Renal cortex interstitium (tissue), 11 donors: ENCODE data around the gene CHST6. TPM values are rescaled to one million over a fixed set of nuclear protein-coding genes. Genes with fewer than 3 reads are reported as not detected.
"Not testable (repeated sequence)": the region's sequence is repeated elsewhere in the genome, so short reads cannot be mapped to it uniquely, and the experiment has no call there.

Experiments used
- DNase-seq, 11 donors: peaks; one replicate each; pipeline ENCODE4 v3.0.0-alpha.2; 2013; ENCODE audit warnings: low read depth in 9 of 11, low spot score in 4 of 11; ENCODE audit errors: extremely low read depth in 1 of 11
- polyA plus RNA-seq, 3 donors: library from polyadenylated mRNA; unstranded; fragments of 120-200 nt; gene quantifications; one replicate each; pipeline ENCODE4 v1.2.1, GENCODE V29; 2013; ENCODE audit not compliant: insufficient read length in 3 of 3

Gene CHST6
- polyA plus RNA-seq, 3 donors, result 0.65 to 1.1 (median 0.81) TPM

GRCh38 chr16:75514296-75514695 lies 19.1 kb upstream of the CHST6 start:
- DNase-seq, result no peak

DNA sequence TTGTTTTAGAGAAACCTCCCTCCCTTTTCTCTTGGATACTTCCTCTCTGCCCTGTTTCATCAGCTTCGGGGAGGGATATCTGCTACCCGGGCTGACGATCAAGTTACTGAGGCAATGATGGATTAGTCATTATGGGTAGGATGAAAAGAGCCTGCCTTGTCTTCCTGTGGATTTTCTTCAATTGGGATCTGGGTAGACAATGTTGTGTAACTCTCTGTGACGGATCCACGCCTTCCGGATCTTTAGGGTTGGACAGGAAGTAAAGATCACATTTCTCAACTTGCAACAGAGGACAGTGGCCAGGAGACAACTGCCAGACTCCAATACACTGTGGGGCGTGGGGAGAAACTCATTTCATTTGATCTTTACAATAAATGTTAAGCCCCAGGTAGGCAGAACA lies 11.3 kb upstream of the CHST6 start:
- peak in 1 of 11 donors; percentile 13 for DNase-seq

- no peak for DNase-seq
Observed at GRCh38 chr16:75506107-75506506, 10.9 kb upstream of the CHST6 start.

DNA sequence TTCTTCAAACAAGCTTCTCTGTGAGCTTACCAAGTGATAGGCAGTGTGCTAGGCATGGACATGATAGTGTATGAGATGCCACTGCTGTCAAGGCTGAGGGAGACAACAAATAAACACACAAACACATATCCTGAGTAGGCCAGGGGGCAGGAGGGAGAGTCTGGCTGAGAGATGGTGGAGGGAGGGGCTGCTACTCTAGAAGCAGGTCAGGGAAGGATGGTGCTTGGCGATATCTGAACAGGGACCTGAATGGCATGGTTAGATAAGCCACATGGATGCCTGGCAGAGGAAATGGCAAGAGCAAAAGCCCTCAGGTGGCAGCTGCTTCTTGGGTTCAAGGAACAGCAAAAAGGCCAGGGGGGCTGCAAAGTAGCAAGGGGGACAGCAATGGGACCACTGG lies 8.6 kb upstream of the CHST6 start:
- DNase-seq, result no peak

DNA sequence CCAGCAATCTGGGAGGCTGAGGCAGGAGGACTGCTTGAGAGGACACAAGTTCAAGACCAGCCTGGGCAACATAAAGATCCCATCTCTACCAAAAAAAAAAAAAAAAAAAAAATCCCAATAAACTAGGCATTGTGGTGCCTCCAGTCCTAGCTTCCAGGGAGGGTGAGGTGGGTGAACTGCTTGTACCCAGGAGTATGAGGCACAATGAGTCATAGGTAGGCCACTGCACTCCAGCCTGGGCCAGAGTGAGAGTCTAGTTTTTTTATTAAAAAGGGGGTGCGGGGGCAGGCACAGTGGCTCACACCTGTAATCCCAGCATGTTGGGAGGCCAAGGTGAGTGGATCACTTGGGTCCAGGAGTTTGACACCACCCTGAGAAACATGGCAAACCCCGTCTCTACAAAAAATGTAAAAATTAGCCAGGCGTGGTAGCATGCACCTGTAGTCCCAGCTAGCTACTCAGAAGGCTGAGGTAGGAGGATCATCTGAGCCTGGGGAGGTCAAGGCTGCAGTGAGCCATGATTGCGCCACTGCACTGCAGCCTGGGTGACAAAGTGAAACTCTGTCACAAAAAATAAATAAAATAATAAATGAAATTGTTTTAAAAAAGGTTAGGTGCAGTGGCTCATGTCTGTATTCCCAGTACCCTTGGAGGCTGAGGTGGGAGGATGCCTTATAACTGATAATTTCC lies 7.8 kb upstream of the CHST6 start:
- no peak for DNase-seq

DNA sequence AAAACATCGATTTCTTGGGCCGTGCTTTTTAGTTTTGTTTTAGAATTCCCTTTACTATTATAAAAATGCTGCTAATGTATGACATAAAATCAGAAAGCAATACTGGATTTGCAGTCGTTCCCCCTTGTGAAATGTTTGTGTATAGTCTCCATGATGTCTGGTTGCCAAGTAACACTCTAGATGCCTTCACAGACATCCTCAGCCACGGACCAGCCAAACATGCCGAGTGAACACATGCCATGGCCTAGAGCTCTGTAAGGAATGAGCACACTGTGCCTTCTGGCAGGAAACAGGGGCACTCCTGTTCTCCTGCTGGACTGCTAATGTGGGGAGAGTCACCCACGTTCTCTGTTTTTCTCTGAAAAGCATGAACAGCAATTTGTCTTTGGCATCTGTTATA lies 6.6 kb upstream of the CHST6 start:
- not testable (repeated sequence) for DNase-seq

DNA sequence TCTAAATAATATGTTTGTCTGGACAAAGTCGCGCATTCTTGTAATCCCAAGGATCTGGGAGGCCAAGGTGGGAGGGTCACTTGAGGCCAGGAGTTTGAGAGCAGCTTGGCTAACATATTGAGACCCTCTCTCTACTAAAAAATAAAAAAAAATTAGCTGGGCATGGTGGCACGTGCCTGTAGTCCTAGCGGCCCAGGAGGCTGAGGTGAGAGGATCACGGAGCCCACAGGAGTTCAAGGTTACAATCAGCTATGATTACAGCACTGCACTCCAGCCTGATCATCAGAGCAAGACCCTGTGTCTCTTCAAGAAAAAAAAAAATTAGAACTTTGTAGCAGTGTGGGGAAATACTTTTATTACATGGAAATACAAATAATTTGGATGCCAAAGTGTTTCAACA lies 6.1 kb upstream of the CHST6 start:
- DNase-seq, result no peak

DNA sequence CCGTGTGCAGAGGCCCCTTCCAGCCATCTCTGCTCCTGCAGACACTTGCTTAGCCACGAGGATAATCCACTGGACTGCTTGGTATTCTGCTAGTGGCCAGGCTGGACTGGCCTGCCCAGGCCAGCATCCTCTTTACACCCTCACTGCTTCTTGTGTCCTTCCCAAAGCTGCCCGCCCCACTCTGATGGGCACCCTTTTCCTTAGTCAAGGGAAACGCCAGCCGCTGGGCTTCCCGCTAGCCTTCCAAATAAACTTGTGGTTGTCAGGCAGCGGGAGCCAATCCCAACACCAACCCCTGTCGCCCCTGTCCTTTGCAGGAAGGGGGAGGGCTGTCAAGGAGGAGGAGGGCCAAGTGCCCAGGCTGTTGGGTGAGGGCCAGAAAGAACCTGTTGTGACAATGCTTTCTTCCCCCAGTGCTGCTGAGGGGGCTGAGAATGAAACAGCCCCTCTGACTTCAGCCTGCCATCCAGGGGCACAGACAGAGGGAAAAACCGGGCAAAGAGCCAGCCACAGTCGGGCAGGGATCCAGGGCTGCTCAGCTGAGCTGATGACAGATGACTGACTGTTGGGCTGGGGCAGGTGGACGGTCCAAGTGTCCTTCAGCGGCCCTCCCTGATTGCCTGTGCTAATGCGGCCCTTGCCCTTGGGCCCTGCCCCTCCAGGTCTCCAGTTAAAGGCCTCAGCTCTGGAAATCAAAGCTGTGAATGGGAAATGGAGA lies 3.5 kb upstream of the CHST6 start:
- DNase-seq, result peak in 1 of 11 donors; percentile 26

- DNase-seq, result no peak
Observed at GRCh38 chr16:75497558-75497957, 2.3 kb upstream of the CHST6 start.

DNA sequence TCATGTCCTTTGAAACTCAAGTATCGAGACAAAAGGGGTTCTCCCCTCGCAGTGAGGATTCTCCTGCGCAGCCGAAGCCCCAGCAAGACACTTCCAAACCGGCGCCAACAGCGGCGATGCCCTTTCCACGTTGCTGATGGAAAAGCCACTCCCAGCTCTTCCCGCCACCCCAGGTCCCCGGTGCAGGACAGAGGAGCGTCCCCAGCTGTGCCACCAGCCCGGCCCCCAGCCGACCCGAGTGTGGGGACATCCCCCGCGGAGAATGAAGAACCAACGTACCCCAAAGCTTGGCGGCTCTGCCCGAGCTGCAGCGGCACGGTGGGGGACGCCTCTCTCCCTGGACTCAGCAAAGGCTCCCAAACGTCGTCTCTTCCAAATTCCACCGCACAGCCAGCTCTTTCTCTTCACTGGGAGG lies 573 bp downstream of the CHST6 start:
- no peak for DNase-seq

DNA sequence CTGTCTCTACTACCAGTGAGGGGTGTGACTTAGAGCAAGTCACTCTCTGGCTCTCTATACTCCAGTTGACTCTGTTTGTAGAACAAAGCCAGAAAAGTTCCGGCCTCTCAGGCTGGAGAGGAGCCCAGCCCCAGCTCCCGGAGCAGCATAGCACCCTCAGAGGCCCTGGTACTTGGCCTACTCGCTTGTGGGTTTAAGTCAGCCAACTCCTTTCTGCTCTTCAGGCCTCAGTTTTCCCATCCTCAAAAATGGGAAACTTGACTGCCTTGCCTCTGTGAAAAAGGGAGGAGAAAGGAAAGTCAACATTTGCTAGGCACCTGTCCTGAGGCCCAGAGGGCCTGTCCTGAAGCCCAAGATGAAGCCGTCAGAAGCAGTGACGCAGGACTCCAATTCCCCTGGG lies 1.1 kb downstream of the CHST6 start:
- no peak for DNase-seq

GRCh38 chr16:75491876-75492275 lies 3.4 kb downstream of the CHST6 start:
- no peak for DNase-seq

DNA sequence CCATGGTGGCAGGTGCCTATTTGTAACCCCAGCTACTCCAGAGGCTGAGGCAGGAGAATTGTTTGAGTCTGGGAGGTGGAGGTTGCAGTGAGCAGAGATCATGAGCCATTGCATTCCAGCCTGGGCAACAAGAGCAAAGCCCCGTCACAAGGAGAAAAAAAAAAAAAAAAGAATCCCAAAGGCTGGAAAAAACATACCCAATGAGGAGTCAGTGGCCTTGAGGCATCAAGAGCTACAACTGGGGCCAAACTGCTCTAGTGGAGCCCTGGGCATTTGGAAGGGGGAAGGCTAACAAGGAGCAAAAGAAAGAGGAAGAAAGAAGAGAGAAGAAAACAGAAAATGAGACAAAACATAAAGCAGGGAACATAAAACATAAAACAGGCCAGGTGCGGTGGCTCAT lies 6.9 kb downstream of the CHST6 start:
- DNase-seq, result no peak

GRCh38 chr16:75486676-75487313 lies 8.4 kb downstream of the CHST6 start:
- no peak for DNase-seq

DNA sequence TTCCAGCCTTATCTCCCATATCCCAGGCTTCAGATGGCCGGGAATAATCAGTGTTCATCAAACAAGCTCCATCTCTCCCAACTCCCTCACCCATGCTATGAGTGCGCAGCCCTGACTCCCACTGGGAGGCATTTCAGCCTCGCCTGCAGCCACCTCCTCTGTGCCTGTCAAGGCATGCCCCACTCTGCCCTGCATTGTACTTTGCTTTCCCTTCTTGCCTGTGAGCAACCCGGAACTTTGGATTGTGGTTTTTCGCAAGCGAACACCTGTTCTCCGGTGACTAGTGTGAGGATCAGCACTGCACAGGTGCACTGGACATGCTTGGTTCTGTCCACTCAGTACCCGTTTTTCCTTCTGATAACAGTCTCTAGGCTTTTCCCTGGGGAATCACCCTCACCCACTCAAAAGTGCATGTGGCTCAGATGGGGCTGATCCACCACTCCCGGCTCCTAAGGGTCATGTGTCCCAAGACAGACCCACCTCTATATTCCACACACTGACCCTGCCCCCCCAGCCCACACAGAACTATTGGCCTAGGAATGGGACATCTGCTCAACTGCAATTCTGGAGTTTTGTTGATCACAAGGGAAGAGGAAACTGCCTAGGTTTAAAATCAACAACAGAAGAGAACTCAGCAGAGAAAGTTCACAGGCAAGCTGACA lies 9.1 kb downstream of the CHST6 start:
- DNase-seq, result no peak

GRCh38 chr16:75485230-75486013 lies 9.8 kb downstream of the CHST6 start:
- no peak for DNase-seq

DNA sequence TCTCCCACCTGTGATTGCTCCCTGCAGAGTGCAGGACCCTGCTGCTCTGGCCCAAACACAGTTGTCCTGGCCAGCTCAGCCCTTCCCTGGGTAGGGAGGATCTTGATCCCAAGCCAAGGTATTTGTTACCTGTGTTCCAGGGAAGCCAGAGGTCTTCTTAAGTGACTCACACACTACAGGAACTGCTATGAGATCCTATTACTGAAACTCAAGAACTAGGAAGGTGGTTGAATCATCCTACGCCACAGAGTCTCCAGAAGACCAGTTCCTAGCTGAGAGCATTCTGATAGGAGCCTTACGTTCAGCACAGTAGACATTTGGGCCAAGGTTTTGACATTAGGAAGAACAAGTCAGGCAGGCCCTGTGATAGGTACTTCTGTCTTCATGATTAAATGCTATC lies 12.0 kb downstream of the CHST6 start:
- DNase-seq, result no peak

- DNase-seq, result no peak
Observed at GRCh38 chr16:75482434-75483205, 12.6 kb downstream of the CHST6 start.
